ENCODE results near the gene TPT1. TPM values are rescaled to one million over a fixed set of nuclear protein-coding genes. Genes with fewer than 3 reads are reported as not detected.

The TPT1 gene
- total and polyA plus RNA-seq, 3 donors from 2014 or later: 789 to 2,831 (median 1,272) TPM

- intact Hi-C loops (cut with DNase I; ENCODE audit: low total_unique reads): no loop called here
- Histone ChIP-seq H3K4me3 (no peak overlapping the region), H3K4me1 (no peaks in the 10 kb centered on the region), H3K36me3 (ENCODE audit: low read depth, missing control alignments) (no peaks in the 10 kb centered on the region), H3K27ac (no peak overlapping the region), H3K9me3 (no peaks in the 10 kb centered on the region), H3K27me3 (no peaks in the 10 kb centered on the region)
- 82 to 87% methylated on average over 2 of the region's 2 CpGs for WGBS, 2 donors
- TF ChIP-seq CTCF (IDR thresholded peaks at IDR 0.05): no peak
- no peak for TF ChIP-seq POLR2A (IDR thresholded peaks at IDR 0.05)
- DNase-seq: no peak
These were observed 42.8 kb downstream of the TPT1 start for GRCh38 chr13:45298206-45298505.

GRCh38 chr13:45297456-45298205 is 43.4 kb downstream of the TPT1 start:
- no peaks in the 10 kb centered on the region for H3K4me1 ChIP-seq
- no peak overlapping the region for H3K4me3 ChIP-seq
- TF ChIP-seq CTCF (IDR thresholded peaks at IDR 0.05) (no peak), POLR2A (IDR thresholded peaks at IDR 0.05) (no peak)
- 78 to 79% methylated on average over 7 of the region's 7 CpGs for WGBS, 2 donors
- no peaks in the 10 kb centered on the region for H3K27me3 ChIP-seq
- DNase-seq: no peak
- H3K9me3 ChIP-seq: no peaks in the 10 kb centered on the region
- intact Hi-C loops (cut with DNase I; ENCODE audit: low total_unique reads): no loop called here
- no peak overlapping the region for H3K27ac ChIP-seq
- no peaks in the 10 kb centered on the region for H3K36me3 ChIP-seq (ENCODE audit: low read depth, missing control alignments)

GRCh38 chr13:45296259-45296658 is 44.7 kb downstream of the TPT1 start:
- no peak for DNase-seq
- H3K9me3 ChIP-seq: no peaks in the 10 kb centered on the region
- H3K27me3 ChIP-seq: no peaks in the 10 kb centered on the region
- no peak overlapping the region for H3K4me3 ChIP-seq
- TF ChIP-seq CTCF (IDR thresholded peaks at IDR 0.05) (no peak), POLR2A (IDR thresholded peaks at IDR 0.05) (no peak)
- no peaks in the 10 kb centered on the region for H3K36me3 ChIP-seq (ENCODE audit: low read depth, missing control alignments)
- no peak overlapping the region for H3K27ac ChIP-seq
- intact Hi-C loops (cut with DNase I; ENCODE audit: low total_unique reads): no loop called here
- H3K4me1 ChIP-seq: no peaks in the 10 kb centered on the region

- DNase-seq: peak; percentile 53
- Histone ChIP-seq H3K27me3 (no peaks in the 10 kb centered on the region), H3K36me3 (ENCODE audit: low read depth, missing control alignments) (no peaks in the 10 kb centered on the region), H3K4me3 (no peak overlapping the region), H3K27ac (peak overlapping the region in 1 of 2 donors; percentile 41), H3K9me3 (no peaks in the 10 kb centered on the region), H3K4me1 (no peaks in the 10 kb centered on the region)
- 43 to 48% methylated on average over 7 of the region's 7 CpGs for WGBS, 2 donors
- intact Hi-C loops (cut with DNase I; ENCODE audit: low total_unique reads): no loop called here
- no peak for TF ChIP-seq CTCF (IDR thresholded peaks at IDR 0.05)
- TF ChIP-seq POLR2A (IDR thresholded peaks at IDR 0.05): no peak
These were observed 45.4 kb downstream of the TPT1 start for GRCh38 chr13:45295536-45295935.

GRCh38 chr13:45292176-45292575 is 48.8 kb downstream of the TPT1 start:
- Histone ChIP-seq H3K36me3 (ENCODE audit: low read depth, missing control alignments) (no peaks in the 10 kb centered on the region), H3K4me1 (no peaks in the 10 kb centered on the region), H3K27me3 (no peaks in the 10 kb centered on the region), H3K4me3 (no peak overlapping the region), H3K9me3 (no peaks in the 10 kb centered on the region), H3K27ac (no peak overlapping the region)
- no peak for DNase-seq
- intact Hi-C loops (cut with DNase I; ENCODE audit: low total_unique reads): no loop called here
- WGBS, 2 donors: 89 to 100% methylated on average over 1 of the region's 1 CpG
- TF ChIP-seq POLR2A (IDR thresholded peaks at IDR 0.05): no peak
- TF ChIP-seq CTCF (IDR thresholded peaks at IDR 0.05): no peak

Data from testis (tissue), 3 donors.